IMR-90 (cell line): ENCODE data around the gene CRLF1. TPM values are rescaled to one million over a fixed set of nuclear protein-coding genes. Genes with fewer than 3 reads are reported as not detected.

Source experiments
- ATAC-seq: fragments of 200-7000 bp; cut with Tn5 transposase; 2 replicates; pipeline ENCODE4 v1.9.1; 2020; ENCODE audit warnings: low read depth, mild to moderate bottlenecking, moderate library complexity
- BruUV-seq: library from RNA; stranded (reverse); fragments of 400-500 nt; replicated peaks from 2 replicates; lab custom pipeline; 2021; lab: Mats Ljungman, UMichigan
- CTCF ChIA-PET: fragments of 300-600 bp; formaldehyde crosslinking; extraction: SDS; loops from one replicate; lab custom pipeline; 2021; ENCODE audit warnings: antibody characterized with exemption; lab: Yijun Ruan, JAX
- POLR2A ChIA-PET: fragments of 300-600 bp; sonication (Branson Sonifier 250); formaldehyde crosslinking; loops from one replicate; lab custom pipeline; 2022; ENCODE audit warnings: antibody characterized with exemption; ENCODE audit not compliant: unreplicated experiment; lab: Charles Lee
- DNase-seq: peaks from one replicate; pipeline ENCODE4 v3.0.0; 2013
- H2AFZ ChIP-seq: replicated peaks from 2 replicates; pipeline ENCODE3; 2013; ENCODE audit warnings: low read length, mild to moderate bottlenecking; ENCODE audit not compliant: poor library complexity
- H2AK5ac ChIP-seq: 2 replicates; pipeline ENCODE4 v1.6.1; 2013; ENCODE audit warnings: low read depth, low read length, inconsistent platforms
- H2AK9ac ChIP-seq: replicated peaks from 2 replicates; pipeline ENCODE3; 2013; ENCODE audit warnings: mild to moderate bottlenecking, low read depth, low read length, moderate library complexity; ENCODE audit not compliant: poor library complexity
- H2BK120ac ChIP-seq: 2 replicates; pipeline ENCODE4 v1.6.1; 2013; ENCODE audit warnings: low read depth, low read length, inconsistent platforms
- H2BK15ac ChIP-seq: 3 replicates; pipeline ENCODE4 v1.6.1; 2013; ENCODE audit warnings: low read depth, low read length, inconsistent platforms
- H2BK20ac ChIP-seq: 2 replicates; pipeline ENCODE4 v1.6.1; 2013; ENCODE audit warnings: low read depth, mild to moderate bottlenecking, inconsistent platforms, low read length, moderate library complexity
- H2BK5ac ChIP-seq: 2 replicates; pipeline ENCODE4 v1.6.1; 2013; ENCODE audit warnings: mild to moderate bottlenecking, low read depth, low read length, inconsistent platforms; ENCODE audit not compliant: poor library complexity, severe bottlenecking
- H3K14ac ChIP-seq: replicated peaks from 2 replicates; pipeline ENCODE4 v1.6.1; 2013; ENCODE audit warnings: low read depth, low read length, inconsistent platforms
- H3K18ac ChIP-seq: 2 replicates; pipeline ENCODE4 v1.6.1; 2013; ENCODE audit warnings: low read depth, low read length, control low read depth
- H3K23ac ChIP-seq: 2 replicates; pipeline ENCODE4 v1.6.1; 2013; ENCODE audit warnings: low read depth, low read length, inconsistent platforms
- H3K27ac ChIP-seq: 2 replicates; pipeline ENCODE4 v1.5.1; 2013; ENCODE audit warnings: mild to moderate bottlenecking, control low read depth, low read length; ENCODE audit not compliant: insufficient read depth
- H3K27me3 ChIP-seq: 2 replicates; pipeline ENCODE4 v1.6.1; 2013; ENCODE audit warnings: low read length; ENCODE audit not compliant: control insufficient read depth, insufficient read depth
- H3K36me3 ChIP-seq: 2 replicates; pipeline ENCODE4 v1.6.1; 2013; ENCODE audit warnings: low read length, mixed read lengths; ENCODE audit not compliant: control insufficient read depth, insufficient read depth
- H3K4ac ChIP-seq: 2 replicates; pipeline ENCODE4 v1.6.1; 2013; ENCODE audit warnings: low read depth, low read length, inconsistent platforms
- H3K4me1 ChIP-seq: 2 replicates; pipeline ENCODE4 v1.6.1; 2013; ENCODE audit warnings: low read length, mixed read lengths; ENCODE audit not compliant: control insufficient read depth, insufficient read depth
- H3K4me2 ChIP-seq: 2 replicates; pipeline ENCODE4 v1.6.1; 2013; ENCODE audit warnings: low read depth, mild to moderate bottlenecking, control low read depth, low read length, moderate library complexity
- H3K4me3 ChIP-seq: 2 replicates; pipeline ENCODE4 v1.5.1; 2013; ENCODE audit warnings: low read depth, mild to moderate bottlenecking, control low read depth, low read length, moderate library complexity; ENCODE audit not compliant: insufficient read depth
- H3K56ac ChIP-seq: 2 replicates; pipeline ENCODE4 v1.6.1; 2013; ENCODE audit warnings: low read length, inconsistent platforms; ENCODE audit not compliant: insufficient read depth; ENCODE audit errors: extremely low read depth
- H3K79me1 ChIP-seq, 2 experiments: 2 replicates each; pipeline ENCODE4 v1.6.1; 2013; ENCODE audit warnings: low read length in 2 of 2, inconsistent platforms in 1 of 2, low read depth in 1 of 2
- H3K9ac ChIP-seq: 2 replicates; pipeline ENCODE4 v1.6.1; 2013; ENCODE audit warnings: low read depth, low read length, control low read depth
- H3K9me1 ChIP-seq: 2 replicates; pipeline ENCODE4 v1.6.1; 2013; ENCODE audit warnings: low read length, inconsistent platforms; ENCODE audit not compliant: insufficient read depth
- H3K9me3 ChIP-seq: 2 replicates; pipeline ENCODE4 v1.6.1; 2013; ENCODE audit warnings: low read length; ENCODE audit not compliant: control insufficient read depth, insufficient read depth
- H4K20me1 ChIP-seq: 2 replicates; pipeline ENCODE4 v1.6.1; 2013; ENCODE audit warnings: low read length, inconsistent platforms; ENCODE audit not compliant: insufficient read depth
- H4K5ac ChIP-seq: 2 replicates; pipeline ENCODE4 v1.6.1; 2013; ENCODE audit warnings: mild to moderate bottlenecking, low read depth, low read length, control low read depth
- H4K8ac ChIP-seq, 2 experiments: 2 replicates each; pipeline ENCODE4 v1.6.1; 2013; ENCODE audit warnings: low read depth in 2 of 2, low read length in 2 of 2, control low read depth in 1 of 2, inconsistent platforms in 1 of 2
- H4K91ac ChIP-seq: 2 replicates; pipeline ENCODE4 v1.6.1; 2013; ENCODE audit warnings: low read depth, low read length, inconsistent platforms; ENCODE audit not compliant: insufficient read depth
- CHD1 ChIP-seq: IDR thresholded peaks from 2 replicates; pipeline ENCODE4 v1.6.1; 2012; ENCODE audit warnings: low read depth, low read length, improper control_type of control experiment
- MAFK ChIP-seq: IDR thresholded peaks from 2 replicates; pipeline ENCODE4 v1.6.1; 2012; ENCODE audit warnings: low read depth, low read length, improper control_type of control experiment
- MXI1 ChIP-seq: IDR thresholded peaks from 2 replicates; pipeline ENCODE4 v1.6.1; 2012; ENCODE audit warnings: low read depth, mild to moderate bottlenecking, low read length, moderate library complexity, borderline replicate concordance
- NFE2L2 ChIP-seq: fragments of 150-350 bp; IDR thresholded peaks from 2 replicates; pipeline ENCODE4 v1.6.1; 2016; ENCODE audit warnings: low read depth, mild to moderate bottlenecking, low read length
- POLR2A ChIP-seq: IDR thresholded peaks from 2 replicates; pipeline ENCODE4 v1.6.1; 2012; ENCODE audit warnings: mild to moderate bottlenecking, low read depth, low read length
- RAD21 ChIP-seq: IDR thresholded peaks from 2 replicates; pipeline ENCODE4 v1.6.1; 2012; ENCODE audit warnings: low read length, improper control_type of control experiment
- WGBS, 2 experiments: methylation state at CpG; one replicate each; pipeline versions ENCODE4 v1.1.5 to v1.1.7; 2013; ENCODE audit warnings: missing lambda C conversion rate in 2 of 2; ENCODE audit not compliant: insufficient read length in 1 of 2; ENCODE audit errors: extremely low coverage in 2 of 2; 5-methylcytosine and 5-hydroxymethylcytosine counted together
- dilution Hi-C: fragments of 300-500 bp; cut with HindIII; formaldehyde crosslinking; loops from one replicate; pipeline ENCODE4 v1.14.3; 2018; ENCODE audit warnings: low sequenced_read_pairs; ENCODE audit not compliant: unreplicated experiment
- in situ Hi-C: fragments of 300-500 bp; cut with MboI; formaldehyde crosslinking; loops from 3 replicates; pipeline ENCODE4 v1.14.3; 2019; ENCODE audit warnings: low sequenced_read_pairs, inconsistent platforms, mixed read lengths
- intact Hi-C: fragments of 100-400 bp; cut with micrococcal nuclease; formaldehyde crosslinking; loops from 2 replicates; pipeline ENCODE4 v1.10.0; 2022
- polyA plus RNA-seq, 3 experiments: library from polyadenylated mRNA; depleted of rRNA; stranded (reverse); fragments of >200 nt; gene quantifications; 2 replicates each; pipeline ENCODE4 v1.2.3, GENCODE V29; 2012; ENCODE audit warnings: low replicate concordance in 1 of 3
- total RNA-seq: library from RNA; depleted of rRNA; stranded (reverse); fragments of >200 nt; gene quantifications from 2 replicates; pipeline ENCODE4 v1.2.3, GENCODE V29; 2012
- TF ChIP-seq, protein P1 (sequence below): fragments of 150-350 bp; IDR thresholded peaks from 2 replicates; pipeline ENCODE4 v1.6.1; 2016; ENCODE audit warnings: low read depth, mild to moderate bottlenecking, low read length, moderate library complexity, borderline replicate concordance

CRLF1 gene
- total and polyA plus RNA-seq, 2 of the 4 experiments (the other 2 are of a cell fraction): 0.18 to 3.1 TPM

DNA sequence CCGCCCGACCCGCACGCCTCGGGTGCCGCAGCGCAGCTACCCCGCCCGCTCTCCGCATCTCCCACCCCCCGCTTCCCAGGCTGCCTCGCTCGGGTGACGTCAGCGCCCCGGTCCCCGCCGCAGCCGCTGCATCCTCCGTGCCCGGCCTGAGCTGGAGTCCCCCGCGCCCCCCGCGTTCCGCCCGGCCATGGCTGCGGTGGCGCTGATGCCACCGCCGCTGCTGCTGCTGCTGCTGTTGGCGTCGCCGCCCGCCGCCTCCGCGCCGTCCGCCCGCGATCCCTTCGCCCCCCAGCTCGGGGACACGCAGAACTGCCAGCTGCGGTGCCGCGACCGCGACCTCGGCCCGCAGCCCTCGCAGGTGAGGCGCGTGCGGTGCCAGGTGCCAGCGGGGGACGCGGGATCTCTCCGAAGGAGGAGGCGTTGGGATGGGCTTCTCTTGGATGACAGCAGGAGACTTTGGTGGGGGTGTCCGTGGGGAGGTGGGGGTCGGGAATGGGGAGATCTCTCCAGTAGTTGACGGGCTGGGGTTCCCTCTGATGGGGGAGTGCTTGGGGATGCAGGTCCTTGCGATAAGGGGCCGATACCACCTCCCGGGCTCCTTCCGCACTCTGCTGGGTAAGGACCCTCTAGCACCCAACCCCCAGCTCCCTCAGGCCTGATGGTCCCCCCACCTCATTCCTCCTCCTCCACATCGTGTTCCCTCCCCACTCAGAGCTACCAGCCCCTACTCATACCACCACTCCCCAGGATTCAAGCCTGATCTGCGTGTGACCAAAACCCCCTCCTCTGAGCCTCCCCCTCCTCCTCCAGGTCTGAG lies 6.4 kb upstream of the CRLF1 start, which contains the start of gene TMEM59L:
Gene TMEM59L (plus strand): TSS at position 99 of the 817 bp plus-strand sequence. CDS start 89 bp downstream, at position 188.
- peak within 1 kb of the TSS; percentile 38; the same call in 1 of the 2 replicates for H3K23ac ChIP-seq
- 2% methylated on average over 30 of the region's 70 CpGs; no CpG with 5 or more reads in 1 of the 2 experiments for WGBS, 2 experiments
- CTCF ChIA-PET: no interaction called here
- POLR2A ChIA-PET: no interaction called here
- H3K9me1 ChIP-seq: no peaks in the 10 kb centered on the region
- no peak within 1 kb of the TSS for H3K18ac ChIP-seq
- intact Hi-C loops (no loop called here), in situ Hi-C loops (no loop called here), dilution Hi-C loops (no loop called here)
- no peak for TF ChIP-seq POLR2A
- no peak for TF ChIP-seq CHD1
- TF ChIP-seq NFE2L2: no peak
- TF ChIP-seq RAD21: no peak
- TF ChIP-seq, protein P1, sequence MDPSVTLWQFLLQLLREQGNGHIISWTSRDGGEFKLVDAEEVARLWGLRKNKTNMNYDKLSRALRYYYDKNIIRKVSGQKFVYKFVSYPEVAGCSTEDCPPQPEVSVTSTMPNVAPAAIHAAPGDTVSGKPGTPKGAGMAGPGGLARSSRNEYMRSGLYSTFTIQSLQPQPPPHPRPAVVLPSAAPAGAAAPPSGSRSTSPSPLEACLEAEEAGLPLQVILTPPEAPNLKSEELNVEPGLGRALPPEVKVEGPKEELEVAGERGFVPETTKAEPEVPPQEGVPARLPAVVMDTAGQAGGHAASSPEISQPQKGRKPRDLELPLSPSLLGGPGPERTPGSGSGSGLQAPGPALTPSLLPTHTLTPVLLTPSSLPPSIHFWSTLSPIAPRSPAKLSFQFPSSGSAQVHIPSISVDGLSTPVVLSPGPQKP: no peak
- no peak for TF ChIP-seq MXI1
- TF ChIP-seq MAFK: no peak
- H4K8ac ChIP-seq: peak within 1 kb of the TSS in 1 of 2 experiments; percentile 79; a peak in 1 of 4 replicates
- H3K9ac ChIP-seq: peak within 1 kb of the TSS; percentile 41
- no peaks in the 10 kb centered on the region for H3K79me1 ChIP-seq
- peak within 1 kb of the TSS; percentile 76 for H2AK5ac ChIP-seq
- peaks cover 57% of the 10 kb centered on the region for H3K27me3 ChIP-seq
- no peak within 1 kb of the TSS for H2BK120ac ChIP-seq
- no peak within 1 kb of the TSS; the same call in 1 of the 2 replicates for H3K14ac ChIP-seq
- peaks cover 7% of the 10 kb centered on the region; the same call in 1 of the 2 replicates for H3K4me1 ChIP-seq
- H4K20me1 ChIP-seq: peaks cover 4% of the 10 kb centered on the region; the same call in 1 of the 2 replicates
- no peak within 1 kb of the TSS for H2BK15ac ChIP-seq
- H4K91ac ChIP-seq: no peak within 1 kb of the TSS; the same call in 1 of the 2 replicates
- no peak within 1 kb of the TSS for H4K5ac ChIP-seq
- DNase-seq (no peak), ATAC-seq (peak; percentile 72)
- peak within 1 kb of the TSS; percentile 91 for H3K4me2 ChIP-seq
- H3K56ac ChIP-seq: no peak within 1 kb of the TSS; the same call in 1 of the 2 replicates
- no peak within 1 kb of the TSS for H3K4ac ChIP-seq
- H3K27ac ChIP-seq: no peak within 1 kb of the TSS; the same call in 1 of the 2 replicates
- peaks cover 4% of the 10 kb centered on the region; the same call in 1 of the 2 replicates for H3K9me3 ChIP-seq
- no TSS peak for BruUV-seq
- H3K4me3 ChIP-seq: peak within 1 kb of the TSS; percentile 69
- H2BK5ac ChIP-seq: no peak within 1 kb of the TSS
- peak within 1 kb of the TSS; percentile 50 for H2AK9ac ChIP-seq
- H2BK20ac ChIP-seq: no peak within 1 kb of the TSS
- H3K36me3 ChIP-seq: no peaks in the 10 kb centered on the region
- H2AFZ ChIP-seq: peak within 1 kb of the TSS; percentile 93
